Measurements from ENCODE around the gene SUSD2.

Gene SUSD2

GRCh38 chr22:24154826-24155225 lies 26.5 kb upstream of the SUSD2 start:
- DNase-seq: no peak

GRCh38 chr22:24155627-24156140 lies 25.6 kb upstream of the SUSD2 start:
- peak; percentile 43 for DNase-seq

GRCh38 chr22:24156141-24156912 lies 25.0 kb upstream of the SUSD2 start:
- peak; percentile 16 for DNase-seq

GRCh38 chr22:24156913-24157821 lies 24.1 kb upstream of the SUSD2 start:
- peak; percentile 90 for DNase-seq

- DNase-seq: no peak
Measured at GRCh38 chr22:24157822-24158135, 23.5 kb upstream of the SUSD2 start.

GRCh38 chr22:24159650-24160049 lies 21.6 kb upstream of the SUSD2 start:
- peak; percentile 47 for DNase-seq

- no peak for DNase-seq
Measured at GRCh38 chr22:24160546-24160945, 20.7 kb upstream of the SUSD2 start.

GRCh38 chr22:24161485-24161884 lies 19.8 kb upstream of the SUSD2 start:
- no peak for DNase-seq

- DNase-seq: no peak
Measured at GRCh38 chr22:24161909-24162308, 19.4 kb upstream of the SUSD2 start.

- DNase-seq: no peak
Measured at GRCh38 chr22:24162436-24162835, 18.9 kb upstream of the SUSD2 start.

- DNase-seq: no peak
Measured at GRCh38 chr22:24164243-24164642, 17.0 kb upstream of the SUSD2 start.

- DNase-seq: no peak
Measured at GRCh38 chr22:24164940-24165339, 16.3 kb upstream of the SUSD2 start.

- peak; percentile 37 for DNase-seq
Measured at GRCh38 chr22:24165673-24166072, 15.6 kb upstream of the SUSD2 start.

GRCh38 chr22:24166811-24167210 lies 14.5 kb upstream of the SUSD2 start:
- no peak for DNase-seq

- DNase-seq: no peak
Measured at GRCh38 chr22:24169439-24170058, 11.7 kb upstream of the SUSD2 start.

- DNase-seq: peak; percentile 67
Measured at GRCh38 chr22:24170188-24170587, 11.1 kb upstream of the SUSD2 start.

GRCh38 chr22:24170632-24171031 lies 10.7 kb upstream of the SUSD2 start:
- no peak for DNase-seq

- no peak for DNase-seq
Measured at GRCh38 chr22:24171822-24172221, 9.5 kb upstream of the SUSD2 start.

GRCh38 chr22:24175160-24175808 lies 6.0 kb upstream of the SUSD2 start:
- peak; percentile 46 for DNase-seq

GRCh38 chr22:24176040-24176439 lies 5.2 kb upstream of the SUSD2 start:
- no peak for DNase-seq

GRCh38 chr22:24176630-24177029 lies 4.7 kb upstream of the SUSD2 start:
- no peak for DNase-seq

GRCh38 chr22:24177045-24177444 lies 4.2 kb upstream of the SUSD2 start:
- no peak for DNase-seq

- DNase-seq: no peak
Measured at GRCh38 chr22:24177456-24177855, 3.8 kb upstream of the SUSD2 start.
